ENCODE results near the gene NDUFA13.

The NDUFA13 gene

GRCh38 chr19:19526581-19527370, 10.8 kb downstream of the NDUFA13 start:
- Mint-ChIP-seq H3K27ac (peak overlapping the region; percentile 96), H3K9me3 (no peaks in the 10 kb centered on the region), H3K4me3 (peak overlapping the region; percentile 58), H3K36me3 (ENCODE audit: low read depth) (peaks cover 17% of the 10 kb centered on the region), H3K4me1 (peaks cover 56% of the 10 kb centered on the region), H3K27me3 (ENCODE audit: low read depth, poor library complexity) (peaks cover 11% of the 10 kb centered on the region)
- no peak for DNase-seq
- TF ChIP-seq CTCF (IDR thresholded peaks at IDR 0.05): no peak

- Mint-ChIP-seq H3K27me3 (ENCODE audit: low read depth, poor library complexity) (peaks cover 14% of the 10 kb centered on the region), H3K4me1 (peaks cover 61% of the 10 kb centered on the region), H3K27ac (peak overlapping the region; percentile 66), H3K9me3 (no peaks in the 10 kb centered on the region), H3K36me3 (ENCODE audit: low read depth) (peaks cover 21% of the 10 kb centered on the region), H3K4me3 (no peak overlapping the region)
- TF ChIP-seq CTCF (IDR thresholded peaks at IDR 0.05): no peak
- no peak for DNase-seq
Measured at GRCh38 chr19:19527371-19527656, 11.3 kb downstream of the NDUFA13 start.

GRCh38 chr19:19527674-19528625, 11.9 kb downstream of the NDUFA13 start:
- H3K27me3 Mint-ChIP-seq (ENCODE audit: low read depth, poor library complexity): peaks cover 14% of the 10 kb centered on the region
- peaks cover 17% of the 10 kb centered on the region for H3K36me3 Mint-ChIP-seq (ENCODE audit: low read depth)
- no peak for TF ChIP-seq CTCF (IDR thresholded peaks at IDR 0.05)
- DNase-seq: no peak
- no peaks in the 10 kb centered on the region for H3K9me3 Mint-ChIP-seq
- H3K4me1 Mint-ChIP-seq: peaks cover 62% of the 10 kb centered on the region
- no peak overlapping the region for H3K27ac Mint-ChIP-seq
- H3K4me3 Mint-ChIP-seq: no peak overlapping the region

- H3K4me1 Mint-ChIP-seq: peaks cover 67% of the 10 kb centered on the region
- no peak for TF ChIP-seq CTCF (IDR thresholded peaks at IDR 0.05)
- no peaks in the 10 kb centered on the region for H3K9me3 Mint-ChIP-seq
- H3K27ac Mint-ChIP-seq: no peak within 1 kb of the TSS
- no peak within 1 kb of the TSS for H3K4me3 Mint-ChIP-seq
- H3K27me3 Mint-ChIP-seq (ENCODE audit: low read depth, poor library complexity): peaks cover 14% of the 10 kb centered on the region
- DNase-seq: no peak
- H3K36me3 Mint-ChIP-seq (ENCODE audit: low read depth): peaks cover 16% of the 10 kb centered on the region
Measured at GRCh38 chr19:19528721-19529490, 12.9 kb downstream of the NDUFA13 start, which contains the start of gene YJEFN3. Gene YJEFN3, plus strand, starts transcription at chr19:19528911. Its CDS starts 22 bp downstream, at chr19:19528933.

- TF ChIP-seq CTCF (IDR thresholded peaks at IDR 0.05): no peak
- Mint-ChIP-seq H3K4me1 (peaks cover 64% of the 10 kb centered on the region), H3K4me3 (no peak overlapping the region), H3K36me3 (ENCODE audit: low read depth) (peaks cover 23% of the 10 kb centered on the region), H3K9me3 (no peaks in the 10 kb centered on the region), H3K27ac (peak overlapping the region; percentile 88), H3K27me3 (ENCODE audit: low read depth, poor library complexity) (peaks cover 14% of the 10 kb centered on the region)
- no peak for DNase-seq
Measured at GRCh38 chr19:19529783-19530422, 13.9 kb downstream of the NDUFA13 start.
